A673 (cell line): ENCODE measurements around the gene CNPPD1. TPM values are rescaled to one million over a fixed set of nuclear protein-coding genes. Genes with fewer than 3 reads are reported as not detected.

Experiments used
- BruUV-seq: library from RNA; stranded (reverse); fragments of 400-500 nt; replicated peaks from 2 replicates; lab custom pipeline; 2021; lab: Mats Ljungman, UMichigan
- CTCF ChIA-PET: fragments of 300-600 bp; sonication (Branson Sonifier 250); formaldehyde crosslinking; loops from one replicate; lab custom pipeline; 2022; ENCODE audit warnings: antibody characterized with exemption; lab: Charles Lee
- POLR2A ChIA-PET: fragments of 300-600 bp; sonication (Branson Sonifier 250); formaldehyde crosslinking; loops from one replicate; lab custom pipeline; 2022; ENCODE audit warnings: antibody characterized with exemption; ENCODE audit not compliant: low non-redundant PET; lab: Charles Lee
- DNase-seq: peaks from one replicate; pipeline ENCODE4 v3.0.0-alpha.2; 2015; ENCODE audit warnings: low spot score
- H3K27ac ChIP-seq: fragments of 200-600 bp; sonication (generic); 2 replicates; pipeline ENCODE4 v1.5.1; 2016; ENCODE audit warnings: mixed run types, low read depth, mild to moderate bottlenecking, mixed read lengths, antibody characterized with exemption, low read length; ENCODE audit not compliant: poor library complexity, severe bottlenecking
- H3K27me3 ChIP-seq: fragments of 200-600 bp; sonication (generic); replicated peaks from 2 replicates; pipeline ENCODE4 v1.6.1; 2017; ENCODE audit warnings: mixed run types, low read depth, mild to moderate bottlenecking, mixed read lengths, antibody characterized with exemption, low read length; ENCODE audit not compliant: insufficient read depth, poor library complexity
- H3K36me3 ChIP-seq: fragments of 200-600 bp; sonication (generic); 2 replicates; pipeline ENCODE4 v1.6.1; 2016; ENCODE audit warnings: mixed run types, mild to moderate bottlenecking, mixed read lengths, antibody characterized with exemption, low read length; ENCODE audit not compliant: insufficient read depth, poor library complexity, severe bottlenecking
- H3K4me1 ChIP-seq: fragments of 200-600 bp; sonication (generic); 2 replicates; pipeline ENCODE4 v1.6.1; 2017; ENCODE audit warnings: mixed run types, mild to moderate bottlenecking, mixed read lengths, antibody characterized with exemption, low read length; ENCODE audit not compliant: insufficient read depth, poor library complexity, severe bottlenecking
- H3K4me3 ChIP-seq: fragments of 200-600 bp; sonication (generic); 2 replicates; pipeline ENCODE4 v1.5.1; 2016; ENCODE audit warnings: low read depth, mixed run types, mild to moderate bottlenecking, mixed read lengths, low read length; ENCODE audit not compliant: poor library complexity, severe bottlenecking
- H3K9me3 ChIP-seq: fragments of 200-600 bp; sonication (generic); 2 replicates; pipeline ENCODE4 v1.6.1; 2016; ENCODE audit warnings: mixed run types, low read depth, mild to moderate bottlenecking, mixed read lengths, antibody characterized with exemption, low read length; ENCODE audit not compliant: poor library complexity, severe bottlenecking
- EZH2 ChIP-seq: fragments of 200-600 bp; sonication (generic); IDR thresholded peaks from 2 replicates; pipeline ENCODE4 v1.6.1; 2017; ENCODE audit warnings: borderline replicate concordance, low read depth, mild to moderate bottlenecking, mixed read lengths, antibody characterized with exemption, low read length; ENCODE audit not compliant: poor library complexity, severe bottlenecking
- intact Hi-C: fragments of 100-400 bp; cut with micrococcal nuclease; formaldehyde crosslinking; loops from one replicate; pipeline ENCODE4 v1.10.0; 2022; ENCODE audit not compliant: unreplicated experiment
- total RNA-seq: library from RNA; stranded (reverse); gene quantifications from 2 replicates; pipeline ENCODE4 v1.2.3, GENCODE V29; 2021
- TF ChIP-seq, protein P1 (sequence below): fragments of 300-800, 200-600 bp; sonication (generic); conservative IDR thresholded peaks from 2 replicates; pipeline ENCODE4 v1.5.1; 2017; ENCODE audit warnings: low read depth, mild to moderate bottlenecking, antibody characterized with exemption, low read length, moderate library complexity, mixed read lengths

Gene CNPPD1
- total RNA-seq, 1 experiment from 2014 or later: 38.0 TPM

DNA sequence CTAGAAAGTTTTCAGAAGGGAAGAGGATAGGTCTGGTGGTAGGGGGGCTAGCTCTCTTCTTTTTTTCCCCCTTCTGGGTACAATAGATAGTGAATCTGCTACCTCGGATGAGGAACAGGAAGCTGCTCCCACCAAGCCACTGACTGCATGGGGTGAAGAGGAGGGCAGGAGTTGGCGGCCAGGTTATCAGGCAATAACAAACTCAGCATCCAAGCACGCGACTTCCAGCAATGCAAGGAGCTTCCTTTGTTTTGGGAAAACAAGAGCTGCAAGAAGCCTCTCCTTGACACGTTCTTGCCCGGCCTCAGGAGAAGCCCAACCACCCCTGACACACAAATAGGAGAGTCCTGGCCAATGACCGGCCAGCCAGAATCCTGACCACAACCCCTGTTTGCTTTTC lies 48.3 kb downstream of the CNPPD1 start:
- H3K4me3 ChIP-seq: no peak overlapping the region
- intact Hi-C loops: loop anchor here (10.0 kb wide), 1 partner anchor 254 kb away; no protein-coding TSS in a partner anchor
- no peaks in the 10 kb centered on the region for H3K36me3 ChIP-seq
- ChIA-PET POLR2A (no interaction called here), CTCF (no interaction called here)
- H3K27ac ChIP-seq: no peak overlapping the region
- H3K4me1 ChIP-seq: peaks cover 3% of the 10 kb centered on the region
- TF ChIP-seq, protein P1, sequence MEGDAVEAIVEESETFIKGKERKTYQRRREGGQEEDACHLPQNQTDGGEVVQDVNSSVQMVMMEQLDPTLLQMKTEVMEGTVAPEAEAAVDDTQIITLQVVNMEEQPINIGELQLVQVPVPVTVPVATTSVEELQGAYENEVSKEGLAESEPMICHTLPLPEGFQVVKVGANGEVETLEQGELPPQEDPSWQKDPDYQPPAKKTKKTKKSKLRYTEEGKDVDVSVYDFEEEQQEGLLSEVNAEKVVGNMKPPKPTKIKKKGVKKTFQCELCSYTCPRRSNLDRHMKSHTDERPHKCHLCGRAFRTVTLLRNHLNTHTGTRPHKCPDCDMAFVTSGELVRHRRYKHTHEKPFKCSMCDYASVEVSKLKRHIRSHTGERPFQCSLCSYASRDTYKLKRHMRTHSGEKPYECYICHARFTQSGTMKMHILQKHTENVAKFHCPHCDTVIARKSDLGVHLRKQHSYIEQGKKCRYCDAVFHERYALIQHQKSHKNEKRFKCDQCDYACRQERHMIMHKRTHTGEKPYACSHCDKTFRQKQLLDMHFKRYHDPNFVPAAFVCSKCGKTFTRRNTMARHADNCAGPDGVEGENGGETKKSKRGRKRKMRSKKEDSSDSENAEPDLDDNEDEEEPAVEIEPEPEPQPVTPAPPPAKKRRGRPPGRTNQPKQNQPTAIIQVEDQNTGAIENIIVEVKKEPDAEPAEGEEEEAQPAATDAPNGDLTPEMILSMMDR: no peak
- TF ChIP-seq EZH2: no peak
- no TSS peak for BruUV-seq
- H3K27me3 ChIP-seq: no peaks in the 10 kb centered on the region
- no peak for DNase-seq
- no peaks in the 10 kb centered on the region for H3K9me3 ChIP-seq

GRCh38 chr2:219127037-219127635 lies 49.6 kb downstream of the CNPPD1 start:
- Histone ChIP-seq H3K27me3 (no peaks in the 10 kb centered on the region), H3K4me3 (no peak overlapping the region), H3K4me1 (peaks cover 16% of the 10 kb centered on the region), H3K36me3 (no peaks in the 10 kb centered on the region), H3K9me3 (no peaks in the 10 kb centered on the region), H3K27ac (no peak overlapping the region)
- DNase-seq: no peak
- no TSS peak for BruUV-seq
- CTCF ChIA-PET: no interaction called here
- no peak for TF ChIP-seq EZH2
- TF ChIP-seq, protein P1: no peak
- intact Hi-C loops: loop anchor here (10.0 kb wide), 1 partner anchor 252 kb away; no protein-coding TSS in a partner anchor
- POLR2A ChIA-PET: no interaction called here

DNA sequence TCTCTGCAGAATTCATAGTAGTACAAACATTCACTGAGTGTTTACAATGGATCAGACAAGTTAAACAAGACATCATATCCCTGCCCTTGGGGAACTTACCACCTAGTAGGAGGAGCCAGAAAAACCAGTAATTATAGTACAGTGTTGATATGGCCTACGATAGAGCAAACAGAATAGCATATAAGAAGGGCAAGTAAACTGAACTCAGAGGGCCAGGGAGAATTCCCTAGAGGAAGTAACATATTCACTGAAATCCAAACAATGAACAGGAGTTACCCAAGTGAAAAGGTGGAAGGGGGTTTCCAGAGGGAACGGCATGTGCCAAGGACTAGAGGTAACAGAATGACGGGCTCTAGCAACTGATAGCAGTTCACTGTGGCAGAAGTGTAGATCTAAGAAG lies 50.2 kb downstream of the CNPPD1 start:
- TF ChIP-seq, protein P1: no peak
- no peak for TF ChIP-seq EZH2
- no peaks in the 10 kb centered on the region for H3K27me3 ChIP-seq
- H3K9me3 ChIP-seq: no peaks in the 10 kb centered on the region
- POLR2A ChIA-PET: no interaction called here
- CTCF ChIA-PET: no interaction called here
- H3K27ac ChIP-seq: no peak overlapping the region
- peaks cover 21% of the 10 kb centered on the region for H3K4me1 ChIP-seq
- DNase-seq: no peak
- no peak overlapping the region for H3K4me3 ChIP-seq
- intact Hi-C loops: loop anchor here (10.0 kb wide), 1 partner anchor 252 kb away; no protein-coding TSS in a partner anchor
- BruUV-seq: no TSS peak
- H3K36me3 ChIP-seq: no peaks in the 10 kb centered on the region
